Esophagus squamous epithelium (tissue), 5 donors: ENCODE measurements around the gene ARHGAP26. TPM values are rescaled to one million over a fixed set of nuclear protein-coding genes. Genes with fewer than 3 reads are reported as not detected.

ENCODE experiments used
- DNase-seq: peaks from one replicate; lab custom pipeline; 2025; lab: John Stamatoyannopoulos, UW
- H3K27ac ChIP-seq, 4 donors: fragments of 200-600 bp; sonication (generic); one replicate each; pipeline ENCODE4 v1.5.1; 2016 to 2019; ENCODE audit warnings: mild to moderate bottlenecking in 1 of 4
- H3K27me3 ChIP-seq, 4 donors: fragments of 200-600 bp; sonication (generic); 1 replicate in 3 of 4; 2 replicates in 1 of 4; pipeline versions ENCODE4 v1.5.1 to v1.6.0; 2017 to 2021; ENCODE audit warnings: antibody characterized with exemption in 1 of 4
- H3K36me3 ChIP-seq, 3 donors: fragments of 200-600 bp; sonication (generic); one replicate each; pipeline ENCODE4 v1.5.1; 2016 to 2019
- H3K4me1 ChIP-seq, 3 donors: fragments of 200-600 bp; sonication (generic); one replicate each; pipeline ENCODE4 v1.5.1; 2017 to 2019
- H3K4me3 ChIP-seq, 4 donors: fragments of 200-600 bp; sonication (generic); 1 replicate in 3 of 4; 2 replicates in 1 of 4; pipeline ENCODE4 v1.5.1; 2016 to 2019; ENCODE audit warnings: mild to moderate bottlenecking in 2 of 4, moderate library complexity in 1 of 4
- H3K9me3 ChIP-seq, 3 donors: fragments of 200-600 bp; sonication (generic); one replicate each; pipeline ENCODE4 v1.5.1; 2016 to 2019
- POLR2A ChIP-seq, 4 donors: fragments of 450-650 bp; IDR thresholded peaks; one replicate each; pipeline ENCODE4 v1.6.1; 2017; ENCODE audit warnings: antibody characterized with exemption in 4 of 4, mild to moderate bottlenecking in 4 of 4, moderate library complexity in 3 of 4
- WGBS, 2 donors: methylation state at CpG; one replicate each; pipeline ENCODE4 v1.1.5; 2018; 5-methylcytosine and 5-hydroxymethylcytosine counted together
- intact Hi-C: fragments of 100-400 bp; cut with DNase I; formaldehyde crosslinking; loops from one replicate; pipeline ENCODE4 v1.15.0; 2022
- total RNA-seq, 4 donors: library from RNA; depleted of rRNA; stranded (reverse); fragments of >200 nt; gene quantifications; one replicate each; pipeline ENCODE4 v1.1.0, GENCODE V29; 2016
- TF ChIP-seq, protein P1 (sequence below), 6 experiments: fragments of 450-650 bp in 4 of 6; fragments of 200-600 bp in 2 of 6; sonication (generic) in 2 of 6; IDR thresholded peaks; one replicate each; pipeline ENCODE4 v1.5.1; 2016 to 2019; ENCODE audit warnings: antibody characterized with exemption in 6 of 6, mild to moderate bottlenecking in 4 of 6, moderate library complexity in 4 of 6
- donor health status: DM: yes; HTN: yes; CAD: no.

ARHGAP26 gene
- total RNA-seq, 4 donors from 2014 or later, result 4.4 to 18.7 (median 15.4) TPM

DNA sequence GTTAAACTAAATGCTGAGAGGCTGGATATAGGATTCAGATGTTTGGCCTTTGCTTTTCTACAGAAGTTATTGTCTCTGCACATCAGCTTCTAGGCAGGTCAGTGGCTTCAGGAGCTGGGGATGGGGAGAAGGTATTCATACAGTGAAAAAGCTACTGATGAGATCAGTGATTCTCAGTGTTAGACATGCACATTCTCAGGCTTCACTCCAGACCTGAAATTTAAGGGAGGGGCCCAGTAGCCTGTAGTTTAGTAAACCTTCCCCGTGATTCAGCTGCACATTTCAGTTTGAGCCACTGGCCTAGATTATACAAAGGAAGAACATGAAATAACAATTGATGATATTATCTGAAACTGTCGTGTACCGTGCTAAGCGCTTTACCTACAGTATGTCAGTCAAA, 127.2 kb downstream of the ARHGAP26 start:
- DNase-seq, result no peak
- H3K36me3 ChIP-seq, result peaks cover 0 to 24% (median 0%) of the 10 kb centered on the region in 3 donors
- 91 to 96% methylated on average over 4 of the region's 4 CpGs for WGBS, 2 donors
- no peaks in the 10 kb centered on the region for H3K9me3 ChIP-seq
- H3K4me1 ChIP-seq, result no peaks in the 10 kb centered on the region
- H3K27me3 ChIP-seq, result no peaks in the 10 kb centered on the region
- H3K27ac ChIP-seq, result no peak overlapping the region
- no peak overlapping the region for H3K4me3 ChIP-seq
- TF ChIP-seq, protein P1, sequence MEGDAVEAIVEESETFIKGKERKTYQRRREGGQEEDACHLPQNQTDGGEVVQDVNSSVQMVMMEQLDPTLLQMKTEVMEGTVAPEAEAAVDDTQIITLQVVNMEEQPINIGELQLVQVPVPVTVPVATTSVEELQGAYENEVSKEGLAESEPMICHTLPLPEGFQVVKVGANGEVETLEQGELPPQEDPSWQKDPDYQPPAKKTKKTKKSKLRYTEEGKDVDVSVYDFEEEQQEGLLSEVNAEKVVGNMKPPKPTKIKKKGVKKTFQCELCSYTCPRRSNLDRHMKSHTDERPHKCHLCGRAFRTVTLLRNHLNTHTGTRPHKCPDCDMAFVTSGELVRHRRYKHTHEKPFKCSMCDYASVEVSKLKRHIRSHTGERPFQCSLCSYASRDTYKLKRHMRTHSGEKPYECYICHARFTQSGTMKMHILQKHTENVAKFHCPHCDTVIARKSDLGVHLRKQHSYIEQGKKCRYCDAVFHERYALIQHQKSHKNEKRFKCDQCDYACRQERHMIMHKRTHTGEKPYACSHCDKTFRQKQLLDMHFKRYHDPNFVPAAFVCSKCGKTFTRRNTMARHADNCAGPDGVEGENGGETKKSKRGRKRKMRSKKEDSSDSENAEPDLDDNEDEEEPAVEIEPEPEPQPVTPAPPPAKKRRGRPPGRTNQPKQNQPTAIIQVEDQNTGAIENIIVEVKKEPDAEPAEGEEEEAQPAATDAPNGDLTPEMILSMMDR (IDR thresholded peaks at IDR 0.05), result no peak
- no peak for TF ChIP-seq POLR2A (IDR thresholded peaks at IDR 0.05)
- intact Hi-C loops, result no loop called here

- no peaks in the 10 kb centered on the region for H3K4me1 ChIP-seq
- peaks cover 0 to 48% (median 0%) of the 10 kb centered on the region in 3 donors for H3K36me3 ChIP-seq
- H3K27ac ChIP-seq, result no peak overlapping the region
- intact Hi-C loops, result no loop called here
- no peaks in the 10 kb centered on the region for H3K9me3 ChIP-seq
- 47 to 53% methylated on average over 5 of the region's 5 CpGs for WGBS, 2 donors
- no peaks in the 10 kb centered on the region for H3K27me3 ChIP-seq
- TF ChIP-seq, protein P1 (IDR thresholded peaks at IDR 0.05), result no peak
- TF ChIP-seq POLR2A (IDR thresholded peaks at IDR 0.05), result no peak
- H3K4me3 ChIP-seq, result no peak overlapping the region
- DNase-seq, result no peak
Observed at GRCh38 chr5:142900927-142901326, 130.8 kb downstream of the ARHGAP26 start.

- no peaks in the 10 kb centered on the region for H3K9me3 ChIP-seq
- no peak for DNase-seq
- no peaks in the 10 kb centered on the region for H3K4me1 ChIP-seq
- H3K4me3 ChIP-seq, result no peak overlapping the region
- intact Hi-C loops, result no loop called here
- H3K27ac ChIP-seq, result peak overlapping the region in 1 of 4 donors; percentile 1
- TF ChIP-seq, protein P1 (IDR thresholded peaks at IDR 0.05), result no peak
- no peak for TF ChIP-seq POLR2A (IDR thresholded peaks at IDR 0.05)
- no peaks in the 10 kb centered on the region for H3K27me3 ChIP-seq
- WGBS, 2 donors, result 77 to 83% methylated on average over 1 to 3 of the region's 3 CpGs
- H3K36me3 ChIP-seq, result peaks cover 0 to 55% (median 0%) of the 10 kb centered on the region in 3 donors
Observed at GRCh38 chr5:142901476-142902185, 131.5 kb downstream of the ARHGAP26 start.

DNA sequence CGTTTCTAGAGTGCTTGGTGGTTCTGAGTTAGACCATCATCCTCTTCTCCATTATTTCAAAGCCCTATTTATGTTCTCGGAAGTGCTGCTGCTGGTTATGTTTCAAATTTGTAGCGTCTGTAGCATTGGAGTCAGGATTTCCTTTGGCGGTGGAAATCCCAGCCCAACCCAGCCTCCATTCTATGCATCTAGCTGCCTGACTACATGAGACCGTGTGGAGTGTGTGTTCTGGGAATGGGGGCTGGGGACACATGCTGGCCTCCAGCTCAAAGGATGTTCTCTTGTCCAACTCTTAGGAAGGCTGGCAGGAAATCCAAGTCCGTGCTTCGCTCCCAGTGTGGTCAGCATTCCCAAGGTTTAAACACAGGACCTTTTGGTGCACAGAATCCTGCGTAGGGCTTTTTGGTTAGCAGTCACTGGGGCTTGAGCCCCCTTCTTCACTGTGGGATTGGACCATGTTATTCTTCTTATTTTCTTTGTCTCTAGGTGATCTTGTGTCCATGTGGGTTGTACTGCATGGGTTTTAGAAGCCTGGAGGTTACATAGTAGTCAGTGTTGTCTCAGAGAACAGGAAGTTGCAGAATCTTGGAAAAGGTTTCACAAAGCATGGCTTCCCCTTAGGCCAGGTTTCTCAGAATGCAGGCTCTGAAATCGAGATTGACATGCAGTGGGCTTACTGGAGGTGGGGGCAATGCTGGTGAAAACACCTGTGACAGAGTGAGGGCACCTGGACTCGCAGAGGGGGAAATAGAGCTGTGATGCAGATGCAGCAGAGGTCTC, 132.2 kb downstream of the ARHGAP26 start:
- intact Hi-C loops, result no loop called here
- no peak for TF ChIP-seq POLR2A (IDR thresholded peaks at IDR 0.05)
- TF ChIP-seq, protein P1 (IDR thresholded peaks at IDR 0.05), result no peak
- Histone ChIP-seq H3K9me3 (no peaks in the 10 kb centered on the region), H3K4me1 (no peaks in the 10 kb centered on the region), H3K27me3 (no peaks in the 10 kb centered on the region), H3K27ac (peak overlapping the region in 1 of 4 donors; percentile 1), H3K36me3 (peaks cover 0 to 60% (median 0%) of the 10 kb centered on the region in 3 donors), H3K4me3 (no peak overlapping the region)
- WGBS, 2 donors, result 75 to 80% methylated on average over 9 of the region's 10 CpGs
- DNase-seq, result no peak

- Histone ChIP-seq H3K36me3 (peaks cover 0 to 73% (median 0%) of the 10 kb centered on the region in 3 donors), H3K4me3 (no peak overlapping the region), H3K27me3 (no peaks in the 10 kb centered on the region), H3K9me3 (no peaks in the 10 kb centered on the region), H3K27ac (no peak overlapping the region), H3K4me1 (no peaks in the 10 kb centered on the region)
- no peak for DNase-seq
- intact Hi-C loops, result no loop called here
- 78 to 86% methylated on average over 4 of the region's 4 CpGs for WGBS, 2 donors
- TF ChIP-seq POLR2A (IDR thresholded peaks at IDR 0.05), result no peak
- TF ChIP-seq, protein P1 (IDR thresholded peaks at IDR 0.05), result no peak
Observed at GRCh38 chr5:142904416-142904815, 134.2 kb downstream of the ARHGAP26 start.
